ENCODE data around the gene ZBED1.
"Not testable (repeated sequence)": the region's sequence is repeated elsewhere in the genome, so short reads cannot be mapped to it uniquely, and the experiment has no call there.

Gene ZBED1

GRCh38 chrX:2521092-2521926 is 20.5 kb upstream of the ZBED1 start:
- DNase-seq (ENCODE audit: extremely low spot score, insufficient read length, low read depth) = no peak
- peak; percentile 93 for FAIRE-seq

- no peak for DNase-seq (ENCODE audit: extremely low spot score, insufficient read length, low read depth)
- no peak for FAIRE-seq
These were observed 19.8 kb upstream of the ZBED1 start for GRCh38 chrX:2520539-2520938.

GRCh38 chrX:2519638-2520037 is 18.9 kb upstream of the ZBED1 start:
- not testable (repeated sequence) for FAIRE-seq; DNase-seq (ENCODE audit: extremely low spot score, insufficient read length, low read depth)

- no peak for DNase-seq (ENCODE audit: extremely low spot score, insufficient read length, low read depth)
- peak; percentile 44 for FAIRE-seq
These were observed 16.3 kb upstream of the ZBED1 start for GRCh38 chrX:2517055-2517454.

- DNase-seq (ENCODE audit: extremely low spot score, insufficient read length, low read depth) (no peak), FAIRE-seq (peak; percentile 95)
These were observed 15.8 kb upstream of the ZBED1 start for GRCh38 chrX:2516623-2517022.

GRCh38 chrX:2514131-2514530 is 13.4 kb upstream of the ZBED1 start:
- DNase-seq (ENCODE audit: extremely low spot score, insufficient read length, low read depth) (no peak), FAIRE-seq (peak; percentile 72)

- FAIRE-seq = peak; percentile 53
- DNase-seq (ENCODE audit: extremely low spot score, insufficient read length, low read depth) = no peak
These were observed 12.4 kb upstream of the ZBED1 start for GRCh38 chrX:2513121-2513664.

- DNase-seq (ENCODE audit: extremely low spot score, insufficient read length, low read depth) = no peak
- FAIRE-seq = no peak
These were observed 11.7 kb upstream of the ZBED1 start for GRCh38 chrX:2512501-2512900.

GRCh38 chrX:2511326-2511725 is 10.6 kb upstream of the ZBED1 start:
- DNase-seq (ENCODE audit: extremely low spot score, insufficient read length, low read depth) (no peak), FAIRE-seq (no peak)

GRCh38 chrX:2508648-2509335 is 8.0 kb upstream of the ZBED1 start:
- no peak for FAIRE-seq
- DNase-seq (ENCODE audit: extremely low spot score, insufficient read length, low read depth) = no peak

- no peak for DNase-seq (ENCODE audit: extremely low spot score, insufficient read length, low read depth)
- no peak for FAIRE-seq
These were observed 7.3 kb upstream of the ZBED1 start for GRCh38 chrX:2507904-2508627.

GRCh38 chrX:2507196-2507595 is 6.4 kb upstream of the ZBED1 start:
- no peak for FAIRE-seq
- no peak for DNase-seq (ENCODE audit: extremely low spot score, insufficient read length, low read depth)

GRCh38 chrX:2505341-2505740 is 4.6 kb upstream of the ZBED1 start:
- not testable (repeated sequence) for FAIRE-seq

GRCh38 chrX:2504706-2505332 is 4.0 kb upstream of the ZBED1 start:
- FAIRE-seq (no peak), DNase-seq (ENCODE audit: extremely low spot score, insufficient read length, low read depth) (no peak)

More at GRCh38 chrX:2505341-2505740, 4.6 kb upstream of the ZBED1 start:
- DNase-seq (ENCODE audit: extremely low spot score, insufficient read length, low read depth) = not testable (repeated sequence)

GRCh38 chrX:2503591-2504500 is 3.1 kb upstream of the ZBED1 start:
- no peak for DNase-seq (ENCODE audit: extremely low spot score, insufficient read length, low read depth)
- no peak for FAIRE-seq

GRCh38 chrX:2502668-2503519 is 2.1 kb upstream of the ZBED1 start:
- no peak for FAIRE-seq
- no peak for DNase-seq (ENCODE audit: extremely low spot score, insufficient read length, low read depth)

GRCh38 chrX:2502120-2502667 is 1.4 kb upstream of the ZBED1 start:
- no peak for FAIRE-seq
- DNase-seq (ENCODE audit: extremely low spot score, insufficient read length, low read depth) = no peak

- no peak for DNase-seq (ENCODE audit: extremely low spot score, insufficient read length, low read depth)
- no peak for FAIRE-seq
These were observed 855 bp upstream of the ZBED1 start for GRCh38 chrX:2501559-2502102.
